ENCODE data around the gene KANSL3.
"Not testable (repeated sequence)": the region's sequence is repeated elsewhere in the genome, so short reads cannot be mapped to it uniquely, and the experiment has no call there.

Gene KANSL3

DNA sequence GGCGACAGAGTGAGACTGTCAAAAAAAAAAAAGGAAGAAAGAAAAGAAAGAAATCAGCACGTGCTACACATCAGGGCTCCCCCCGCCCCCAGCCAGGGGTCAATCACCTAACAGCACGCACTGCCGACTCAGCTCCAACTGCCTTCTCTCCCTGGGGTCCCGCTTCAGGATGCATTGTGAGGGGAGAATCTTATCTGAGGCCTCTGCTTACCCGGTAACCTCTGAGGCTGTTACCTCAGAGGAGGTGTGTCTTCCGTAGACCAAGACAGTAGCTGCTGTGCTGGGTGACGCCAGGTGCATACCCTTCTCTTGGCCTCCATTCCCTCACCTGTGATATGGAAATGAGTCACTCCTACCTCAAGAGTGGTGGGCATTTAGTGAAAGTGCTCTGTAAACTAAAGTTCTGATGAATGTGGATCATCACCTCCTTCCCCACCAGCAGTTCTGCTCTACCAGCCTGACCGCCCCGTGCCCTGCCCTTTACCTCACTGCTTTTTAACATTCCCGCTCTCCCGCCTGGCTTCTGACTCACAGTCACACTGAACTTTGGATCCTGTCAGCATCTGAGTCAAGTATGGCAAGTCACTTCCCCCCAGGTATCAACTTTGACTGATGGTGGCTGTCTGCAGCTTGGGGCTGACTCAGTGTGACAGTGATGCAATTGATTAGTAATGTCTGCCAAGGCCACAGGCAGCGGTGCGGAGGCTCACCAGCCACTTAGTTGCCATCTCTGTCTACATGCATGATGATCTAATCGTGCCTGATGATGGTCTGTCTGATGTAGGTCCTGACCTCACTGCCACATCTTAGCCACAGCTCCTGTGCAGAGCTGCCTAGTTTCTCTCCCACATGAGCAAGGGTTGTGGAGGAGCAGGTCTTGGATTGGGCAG, 81.4 kb downstream of the KANSL3 start:
- DNase-seq: peak; percentile 65 to 69

DNA sequence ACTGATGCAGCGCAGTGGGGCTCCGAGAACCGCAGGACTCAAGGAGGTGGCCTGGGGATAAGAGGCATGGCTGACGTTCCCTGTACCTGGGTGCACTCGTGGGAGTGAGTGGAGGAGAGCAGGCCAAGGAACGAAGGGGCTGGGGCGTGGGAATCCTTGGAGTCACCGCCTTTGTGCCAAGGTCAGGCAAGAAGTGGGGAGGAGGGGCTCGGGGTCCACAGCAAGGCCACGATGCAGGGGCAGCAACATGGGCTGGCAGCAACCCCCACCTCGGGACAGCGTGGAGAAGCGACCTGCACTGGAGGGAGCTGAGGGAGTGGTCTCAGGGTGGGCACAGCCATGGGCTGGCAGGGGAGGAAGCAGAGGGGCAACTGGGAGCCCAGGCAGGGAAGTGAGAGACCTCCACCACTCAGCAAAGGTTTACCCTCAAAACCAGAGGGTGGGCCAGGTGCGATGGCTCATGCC, 82.9 kb downstream of the KANSL3 start:
- DNase-seq: no peak

DNA sequence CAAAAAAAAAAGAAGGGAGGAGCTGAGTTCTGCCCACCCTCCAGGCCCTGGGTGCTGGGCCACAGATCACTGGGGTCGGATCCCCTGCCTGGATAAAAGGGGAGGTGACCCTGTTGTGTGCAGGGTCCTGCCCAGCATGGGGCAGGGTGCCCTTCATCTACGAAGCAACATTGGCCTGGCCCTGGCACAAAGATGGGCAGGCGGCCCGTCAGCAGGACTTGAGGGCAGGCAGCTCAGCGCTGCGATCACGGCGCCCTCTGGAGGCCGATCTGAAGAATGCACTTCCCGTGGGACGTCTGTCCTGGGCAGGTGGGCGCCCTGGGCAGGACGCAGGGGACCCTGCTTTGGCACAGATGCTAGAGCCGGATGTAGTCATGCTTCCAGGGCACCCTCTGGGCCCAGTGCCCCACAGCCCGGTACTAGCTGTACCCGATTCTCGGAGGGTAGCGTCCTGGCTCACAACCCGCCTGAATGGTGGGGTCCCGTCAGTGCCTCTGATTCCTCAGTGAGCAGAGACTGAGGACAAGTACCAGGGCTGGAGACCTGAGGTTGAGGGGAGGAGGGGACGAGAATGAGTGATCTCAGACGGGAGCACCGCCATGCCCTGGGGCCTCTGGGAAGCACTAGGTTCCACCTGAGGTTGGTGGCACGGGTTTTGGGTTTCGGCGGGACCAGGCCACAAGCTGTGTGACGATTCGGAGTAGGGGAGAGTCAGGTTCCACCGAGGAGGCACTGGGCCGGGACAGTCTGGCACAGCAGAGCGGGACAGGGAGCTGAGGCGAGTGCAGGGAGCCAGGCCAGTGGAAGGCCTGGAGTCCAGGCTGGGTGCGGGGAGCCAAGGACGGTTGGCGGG, 83.6 kb downstream of the KANSL3 start:
- DNase-seq: peak; percentile 70 to 78

DNA sequence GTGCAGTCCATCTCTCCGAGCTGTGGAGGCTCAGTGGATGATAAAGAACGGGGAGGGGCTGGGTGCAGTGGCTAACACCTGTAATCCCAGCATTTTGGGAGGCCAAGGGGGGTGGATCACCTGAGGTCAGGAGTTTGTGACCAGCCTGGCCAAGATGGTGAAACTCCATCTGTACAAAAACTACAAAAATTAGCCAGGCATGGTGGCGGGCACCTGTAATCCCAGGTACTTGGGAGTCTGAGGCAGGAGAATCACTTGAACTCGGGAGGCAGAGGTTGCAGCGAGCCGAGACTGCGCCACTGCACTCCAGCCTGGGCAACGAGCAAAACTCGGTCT, 84.2 kb downstream of the KANSL3 start:
- DNase-seq: not testable (repeated sequence)

DNA sequence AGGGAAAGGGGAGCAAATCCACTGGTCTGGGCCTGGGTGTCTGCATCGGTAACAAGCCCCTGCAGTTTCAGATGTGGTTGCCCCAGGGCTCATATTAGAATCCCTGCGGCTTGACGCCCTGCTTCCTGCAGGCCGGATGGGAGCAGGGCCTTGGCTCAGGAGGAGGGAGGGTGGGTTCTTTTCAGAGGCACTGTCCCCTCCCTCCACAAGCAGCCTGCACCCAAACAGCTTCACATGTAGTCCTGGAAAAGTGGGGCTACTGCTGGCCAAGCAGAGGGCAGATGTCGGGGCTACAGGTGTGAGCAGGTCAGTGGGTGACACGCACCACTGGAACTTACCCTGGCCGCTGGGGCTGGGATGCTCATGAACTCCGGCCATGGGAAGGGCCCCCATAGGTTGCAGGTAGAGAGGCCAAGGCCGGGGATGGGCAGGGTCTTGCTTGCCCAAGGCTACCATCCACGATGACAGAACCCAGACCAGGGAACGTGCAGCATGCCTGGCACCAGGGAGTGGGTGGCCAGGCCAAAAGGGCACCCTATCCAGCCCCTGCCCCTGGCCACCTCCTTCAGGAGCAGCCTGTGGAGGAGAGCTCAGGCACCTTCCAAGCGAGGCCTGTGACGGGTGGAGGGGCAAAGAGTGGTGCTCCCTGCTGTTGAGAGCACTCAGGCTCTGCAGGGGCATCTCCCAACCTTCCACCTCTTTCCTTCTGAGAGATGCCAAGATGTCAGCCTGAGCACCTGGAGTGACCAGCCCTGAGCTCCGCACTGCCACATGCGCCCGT, 84.7 kb downstream of the KANSL3 start:
- DNase-seq: no peak

DNA sequence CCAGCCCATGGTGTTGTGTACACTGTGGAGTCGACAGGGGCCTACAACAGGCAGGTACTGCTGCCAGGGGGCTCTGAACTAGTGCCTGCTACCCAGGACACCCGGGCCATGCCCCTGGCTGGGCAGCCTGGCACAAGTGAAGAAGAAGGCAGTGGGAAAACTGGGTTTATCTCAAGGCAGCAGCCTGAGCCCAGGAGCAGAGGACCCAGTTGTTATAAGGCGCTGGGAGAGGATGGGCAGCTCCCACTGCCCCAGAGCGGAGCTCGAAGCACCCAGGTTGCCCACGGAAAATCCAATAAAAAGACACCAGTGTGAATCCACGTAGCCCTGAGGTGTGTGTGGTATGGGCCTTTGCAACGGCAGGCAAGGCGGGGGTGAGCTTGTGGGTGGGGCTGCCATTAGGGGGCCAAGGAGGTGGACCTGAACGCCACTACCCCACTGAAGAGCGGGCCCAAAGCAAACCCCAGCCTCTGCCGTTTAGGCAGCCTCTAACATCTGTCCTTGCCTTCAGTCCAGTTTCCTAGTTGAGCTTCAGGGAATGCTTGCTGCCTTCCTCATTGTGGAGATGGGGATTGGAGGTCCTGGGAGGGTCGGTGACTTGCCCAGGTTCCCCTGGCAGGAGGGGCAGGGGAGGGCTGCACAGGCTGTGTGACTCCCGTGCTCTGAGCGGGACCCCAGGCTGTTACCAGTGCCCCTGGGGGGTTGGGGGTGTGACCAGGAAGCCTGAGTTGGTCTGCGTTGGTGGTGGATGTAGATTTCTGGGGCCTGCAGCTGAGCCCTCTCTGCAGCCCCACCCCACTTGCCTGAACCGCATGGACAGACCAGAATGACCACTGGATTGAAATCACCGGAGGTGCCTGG, 85.6 kb downstream of the KANSL3 start:
- no peak for DNase-seq

DNA sequence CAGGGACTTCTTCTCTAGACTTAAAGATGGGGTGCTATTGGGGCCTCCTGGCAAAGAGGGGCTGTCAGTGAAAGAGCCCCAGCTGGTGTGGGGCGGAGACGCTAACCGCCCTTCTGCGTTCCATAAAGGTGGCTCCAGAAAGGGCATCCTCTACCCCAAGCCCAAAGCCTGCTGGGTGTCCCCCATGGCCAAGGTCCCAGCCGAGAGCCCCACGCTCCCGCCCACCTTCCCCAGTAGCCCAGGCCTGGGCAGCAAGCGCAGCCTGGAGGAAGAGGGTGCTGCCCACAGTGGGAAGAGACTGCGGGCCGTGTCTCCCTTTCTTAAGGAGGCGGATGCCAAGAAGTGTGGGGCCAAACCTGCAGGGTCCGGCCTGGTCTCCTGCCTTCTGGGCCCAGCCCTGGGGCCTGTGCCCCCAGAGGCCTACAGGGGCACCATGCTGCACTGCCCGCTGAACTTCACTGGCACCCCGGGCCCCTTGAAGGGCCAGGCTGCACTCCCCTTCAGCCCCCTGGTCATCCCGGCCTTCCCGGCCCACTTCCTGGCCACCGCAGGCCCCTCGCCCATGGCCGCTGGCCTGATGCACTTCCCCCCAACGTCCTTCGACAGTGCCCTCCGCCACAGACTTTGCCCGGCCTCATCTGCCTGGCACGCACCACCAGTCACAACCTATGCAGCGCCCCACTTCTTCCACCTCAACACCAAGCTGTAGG, 86.4 kb downstream of the KANSL3 start:
- no peak for DNase-seq

DNA sequence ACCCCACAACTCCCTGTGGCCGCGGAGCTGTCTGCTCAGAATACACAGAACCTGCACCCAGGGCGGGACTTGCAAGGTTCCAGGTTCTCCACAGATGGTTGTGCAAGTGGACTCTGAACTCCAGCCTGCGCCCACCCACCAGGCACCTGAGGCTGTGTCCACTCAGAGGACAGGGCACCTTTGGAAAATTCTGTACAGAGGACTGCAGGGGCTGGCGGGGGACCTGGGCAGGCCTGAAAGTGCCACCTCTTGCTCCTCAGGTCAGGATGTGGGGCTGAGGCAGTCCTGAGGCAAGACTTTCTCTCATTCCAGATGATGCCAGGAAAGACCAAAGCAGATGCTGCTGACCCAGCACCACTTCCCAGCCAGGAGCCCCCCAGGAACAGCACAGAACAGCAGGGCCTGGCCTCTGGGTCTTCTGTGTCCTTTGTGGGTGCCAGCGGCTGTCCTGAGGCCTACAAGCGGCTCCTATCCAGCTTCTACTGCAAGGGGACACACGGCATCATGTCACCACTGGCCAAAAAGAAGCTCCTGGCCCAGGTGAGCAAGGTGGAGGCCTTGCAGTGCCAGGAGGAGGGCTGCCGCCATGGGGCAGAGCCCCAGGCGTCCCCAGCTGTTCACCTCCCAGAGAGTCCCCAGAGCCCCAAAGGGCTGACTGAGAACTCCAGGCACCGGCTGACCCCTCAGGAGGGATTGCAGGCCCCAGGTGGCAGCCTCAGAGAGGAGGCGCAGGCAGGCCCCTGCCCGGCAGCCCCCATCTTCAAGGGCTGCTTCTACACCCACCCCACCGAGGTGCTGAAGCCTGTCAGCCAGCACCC, 87.1 kb downstream of the KANSL3 start:
- DNase-seq: no peak

DNA sequence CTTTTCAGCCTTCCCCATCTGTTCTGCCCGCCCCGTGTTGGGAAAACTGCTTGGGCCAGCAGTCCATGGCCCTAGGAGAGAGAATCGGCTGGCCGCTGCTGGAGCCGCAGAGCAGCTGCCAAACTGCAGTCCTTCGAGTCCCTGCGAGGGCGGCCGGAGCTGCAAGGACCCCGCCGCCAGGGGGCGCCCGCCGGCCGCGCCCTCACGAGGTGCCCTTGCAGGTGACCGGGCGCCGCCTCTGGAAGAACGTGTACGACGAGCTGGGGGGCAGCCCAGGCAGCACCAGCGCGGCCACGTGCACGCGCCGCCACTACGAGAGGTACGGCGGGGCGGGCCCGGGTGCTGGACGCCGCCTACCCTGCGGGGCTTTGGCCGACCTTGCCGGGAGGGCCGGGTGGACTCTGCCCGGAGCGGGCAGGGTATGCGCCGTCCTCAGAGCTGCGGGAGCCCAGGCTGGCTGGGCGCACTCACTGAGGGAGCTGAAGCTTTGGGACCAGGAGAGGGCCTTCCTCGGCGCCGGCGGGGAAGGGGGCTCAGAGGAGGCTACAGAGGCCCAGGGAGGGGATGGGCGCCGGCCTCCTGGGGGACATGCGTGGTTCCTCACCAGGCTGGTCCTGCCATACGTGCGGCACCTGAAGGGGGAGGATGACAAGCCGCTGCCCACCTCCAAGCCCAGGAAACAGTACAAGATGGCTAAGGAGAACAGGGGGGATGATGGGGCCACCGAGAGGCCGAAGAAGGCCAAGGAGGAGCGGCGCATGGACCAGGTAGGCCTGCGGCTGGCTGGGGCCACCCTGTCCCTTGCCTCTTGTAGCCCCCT, 87.9 kb downstream of the KANSL3 start:
- no peak for DNase-seq

DNA sequence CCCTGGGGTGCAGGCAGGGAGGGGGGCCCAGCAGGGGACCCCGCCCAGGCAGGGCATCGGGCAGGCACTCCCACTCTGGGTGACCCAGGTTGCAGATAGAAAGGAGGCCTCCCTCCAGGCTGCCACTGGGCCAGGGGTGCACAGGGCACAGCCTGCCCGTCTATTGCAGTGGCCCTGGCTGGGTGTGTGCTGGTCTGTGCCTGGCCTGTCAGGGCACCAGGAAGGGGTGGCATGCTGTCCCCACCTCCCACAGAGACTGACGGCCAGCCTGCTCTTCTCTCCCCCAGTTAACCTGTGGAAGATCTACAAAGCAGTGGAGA, 88.7 kb downstream of the KANSL3 start:
- DNase-seq: no peak

DNA sequence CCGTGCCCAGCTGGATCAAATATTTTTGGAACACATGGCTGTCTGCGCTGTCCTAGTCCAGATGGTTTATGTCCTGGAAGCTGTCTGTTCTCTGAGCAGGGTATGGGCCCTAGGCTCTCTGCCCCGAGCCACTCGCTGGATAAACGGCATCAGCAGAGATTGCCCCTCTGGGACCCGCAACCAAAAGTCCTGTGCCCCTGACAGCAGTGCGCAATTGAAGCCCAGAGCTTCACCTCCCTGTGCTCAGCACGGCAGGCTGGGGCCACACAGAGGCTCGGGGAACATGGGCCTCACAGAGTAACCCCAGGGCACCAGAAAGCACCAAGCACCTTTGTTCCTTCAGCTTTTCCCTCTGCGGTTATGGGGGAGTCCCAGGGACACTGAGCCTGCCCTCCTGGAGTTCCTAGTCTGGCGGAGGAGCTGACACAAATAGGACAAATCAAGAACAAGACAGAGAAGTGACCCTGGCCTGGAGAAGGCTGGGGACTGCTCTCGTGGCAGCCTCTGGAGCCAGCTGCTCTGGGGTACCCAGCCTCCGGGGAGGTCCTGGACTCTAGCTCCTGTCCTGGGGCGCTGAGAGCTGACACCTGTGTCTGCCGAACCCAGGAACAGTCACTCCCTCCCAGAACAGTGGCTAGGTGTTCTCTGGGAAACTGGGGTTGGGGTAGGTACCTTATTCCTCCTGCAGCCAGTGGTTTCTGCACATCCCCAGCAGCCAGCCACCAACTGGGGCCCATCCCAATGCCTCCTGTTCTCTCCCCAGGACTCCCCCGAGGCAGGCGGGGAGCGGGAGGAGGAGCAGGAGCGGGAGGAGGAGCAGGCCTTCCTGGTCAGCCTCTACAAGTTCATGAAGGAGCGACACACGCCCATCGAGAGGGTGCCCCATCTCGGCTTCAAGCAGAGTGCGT, 89.3 kb downstream of the KANSL3 start:
- no peak for DNase-seq

DNA sequence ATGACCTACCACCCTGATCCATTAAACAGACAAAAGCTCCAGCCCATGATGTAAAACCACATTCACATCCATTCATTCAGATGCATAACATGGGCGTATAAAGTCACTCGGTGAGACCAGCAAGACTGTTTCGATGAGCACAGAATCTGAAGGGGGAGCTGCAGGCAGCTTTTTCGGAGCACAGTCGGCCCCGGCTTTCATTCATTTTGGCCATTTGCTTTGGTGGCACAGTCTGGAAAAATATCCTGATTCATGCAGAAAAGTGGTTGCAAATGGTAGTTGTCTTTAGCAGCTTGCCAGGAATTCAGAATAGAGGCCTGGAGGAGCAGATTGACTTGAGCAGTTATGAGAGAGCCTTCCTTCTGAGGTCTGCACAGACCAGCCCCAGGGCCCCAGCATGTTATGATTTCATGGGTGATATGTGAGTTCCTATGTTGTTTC, 90.4 kb downstream of the KANSL3 start:
- no peak for DNase-seq

DNA sequence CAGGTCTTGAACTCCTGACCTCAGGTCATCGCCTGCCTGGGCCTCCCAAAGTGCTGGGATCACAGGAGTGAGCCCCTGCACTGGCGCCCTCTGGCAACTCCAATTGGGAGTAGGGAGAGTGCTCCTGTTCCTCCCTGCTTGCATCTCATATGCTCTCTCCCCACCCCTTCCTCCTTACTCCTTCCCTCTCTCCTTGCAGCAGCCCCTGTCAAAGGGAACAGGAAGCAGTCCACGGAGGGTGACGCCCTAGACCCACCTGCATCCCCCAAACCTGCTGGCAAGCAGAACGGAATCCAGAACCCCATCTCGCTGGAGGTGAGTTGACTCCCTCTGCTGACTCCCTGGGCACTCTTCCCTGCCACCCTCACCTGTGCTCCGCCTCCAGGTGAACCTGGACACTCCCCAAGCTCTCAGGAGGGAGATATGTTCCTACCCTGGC, 90.9 kb downstream of the KANSL3 start:
- DNase-seq: no peak

DNA sequence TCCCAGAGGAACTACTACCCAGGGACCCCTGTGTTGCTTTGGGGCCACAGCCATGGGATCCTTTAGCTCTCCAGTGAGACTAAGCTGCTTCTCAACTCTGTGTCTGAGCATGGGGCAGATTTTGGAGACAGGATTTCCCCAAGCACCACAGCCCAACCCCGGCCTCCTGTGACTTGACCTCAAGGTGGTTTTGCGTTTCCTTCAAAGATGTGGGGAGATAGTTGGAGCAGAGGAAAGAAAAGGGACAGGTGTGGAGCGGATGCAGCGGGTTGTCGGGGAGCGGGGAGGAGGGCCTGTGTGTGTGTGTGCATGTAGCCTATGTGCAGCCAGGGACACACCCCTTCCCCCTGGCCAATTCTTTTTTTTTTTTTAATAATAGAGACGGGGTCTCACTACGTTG, 91.3 kb downstream of the KANSL3 start:
- DNase-seq: peak in 1 of 2 experiments; percentile 17

DNA sequence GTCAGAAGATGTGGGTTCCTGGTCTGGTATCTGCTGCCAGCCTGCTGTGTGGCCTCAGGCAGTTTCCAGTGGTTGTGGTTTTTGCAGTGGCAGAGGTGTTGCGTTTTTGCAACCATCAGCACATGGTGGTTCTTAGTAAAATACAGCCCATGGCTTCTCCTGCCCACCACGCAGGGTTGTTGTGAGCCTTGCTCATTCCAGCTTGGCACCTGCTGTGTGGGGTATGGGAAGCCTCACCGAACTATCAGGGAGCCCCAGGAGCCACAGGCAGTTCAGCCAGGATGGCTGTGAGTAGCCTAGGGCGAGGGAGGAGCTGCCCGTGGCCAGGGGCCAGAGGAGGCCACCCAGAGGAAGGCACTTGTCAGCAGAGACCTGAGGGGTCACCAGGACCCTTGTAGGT, 91.8 kb downstream of the KANSL3 start:
- DNase-seq: peak in 1 of 2 experiments; percentile 42
